SK-N-SH treated with all-trans-retinoic acid at 6 μM for 48 hours (cell line): ENCODE data around the gene ISG20.

Source experiments
- ATAC-seq: fragments of 200-7000 bp; cut with Tn5 transposase; 3 replicates; pipeline ENCODE4 v1.9.1; 2020; ENCODE audit warnings: mild to moderate bottlenecking, moderate library complexity
- ARNTL ChIP-seq: fragments of 450-650 bp; formaldehyde crosslinking; IDR thresholded peaks from 2 replicates; pipeline ENCODE4 v1.5.0; 2020; ENCODE audit warnings: low read depth, mild to moderate bottlenecking, moderate library complexity, borderline replicate concordance
- BACH2 ChIP-seq: fragments of 250-450 bp; sonication (Bioruptor Pico); IDR thresholded peaks from 2 replicates; pipeline ENCODE4 v1.9.0; 2021; ENCODE audit warnings: mild to moderate bottlenecking, borderline replicate concordance
- CREB5 ChIP-seq: fragments of 250-450 bp; sonication (Bioruptor Pico); IDR thresholded peaks from 2 replicates; pipeline ENCODE4 v1.5.1; 2020; ENCODE audit warnings: low read depth, mild to moderate bottlenecking, moderate library complexity
- CSDC2 ChIP-seq: fragments of 250-450 bp; sonication (Bioruptor Pico); IDR thresholded peaks from 2 replicates; pipeline ENCODE4 v1.5.0; 2020; ENCODE audit warnings: mild to moderate bottlenecking, moderate library complexity
- CSRNP3 ChIP-seq: fragments of 250-450 bp; sonication (Bioruptor Pico); IDR thresholded peaks from 2 replicates; pipeline ENCODE4 v1.5.1; 2021; ENCODE audit warnings: mild to moderate bottlenecking, moderate library complexity
- ESRRG ChIP-seq: fragments of 250-450 bp; sonication (Bioruptor Pico); IDR thresholded peaks from 2 replicates; pipeline ENCODE4 v1.6.1; 2021; ENCODE audit warnings: mild to moderate bottlenecking
- GLIS3 ChIP-seq: fragments of 250-450 bp; sonication (Bioruptor Pico); IDR thresholded peaks from 2 replicates; pipeline ENCODE4 v1.5.0; 2020; ENCODE audit warnings: mild to moderate bottlenecking, moderate library complexity
- ISL1 ChIP-seq: fragments of 250-450 bp; sonication (Bioruptor Pico); IDR thresholded peaks from 2 replicates; pipeline ENCODE4 v2.1.2; 2022; ENCODE audit warnings: mild to moderate bottlenecking, moderate library complexity
- OSR1 ChIP-seq: fragments of 250-450 bp; sonication (Bioruptor Pico); IDR thresholded peaks from 2 replicates; pipeline ENCODE4 v1.8.0; 2022; ENCODE audit warnings: moderate library complexity, mild to moderate bottlenecking, inconsistent platforms
- PATZ1 ChIP-seq: fragments of 250-450 bp; sonication (Bioruptor Pico); IDR thresholded peaks from 2 replicates; pipeline ENCODE4 v1.8.0; 2020; ENCODE audit warnings: mild to moderate bottlenecking, moderate library complexity, borderline replicate concordance
- POU6F1 ChIP-seq: fragments of 250-450 bp; sonication (Bioruptor Pico); IDR thresholded peaks from 2 replicates; pipeline ENCODE4 v1.8.0; 2021; ENCODE audit warnings: low read depth, mild to moderate bottlenecking, moderate library complexity, borderline replicate concordance
- PPARA ChIP-seq: fragments of 250-450 bp; sonication (Bioruptor Pico); IDR thresholded peaks from 2 replicates; pipeline ENCODE4 v1.5.0; 2020; ENCODE audit warnings: mild to moderate bottlenecking, borderline replicate concordance
- SNAI2 ChIP-seq: fragments of 250-450 bp; sonication (Bioruptor Pico); IDR thresholded peaks from 2 replicates; pipeline ENCODE4 v1.5.0; 2020; ENCODE audit warnings: mild to moderate bottlenecking, moderate library complexity
- TCF4 ChIP-seq: fragments of 250-450 bp; sonication (Bioruptor Pico); IDR thresholded peaks from 2 replicates; pipeline ENCODE4 v1.8.0; 2021; ENCODE audit warnings: mild to moderate bottlenecking, moderate library complexity, borderline replicate concordance
- TOX ChIP-seq: fragments of 250-450 bp; sonication (Bioruptor Pico); IDR thresholded peaks from 2 replicates; pipeline ENCODE4 v1.8.0; 2021; ENCODE audit warnings: mild to moderate bottlenecking, moderate library complexity, borderline replicate concordance
- TSHZ2 ChIP-seq: fragments of 250-450 bp; sonication (Bioruptor Pico); IDR thresholded peaks from 2 replicates; pipeline ENCODE4 v1.5.0; 2020; ENCODE audit warnings: mild to moderate bottlenecking, moderate library complexity
- ZC3H10 ChIP-seq: fragments of 250-450 bp; sonication (Bioruptor Pico); IDR thresholded peaks from 2 replicates; pipeline ENCODE4 v1.5.1; 2021; ENCODE audit warnings: mild to moderate bottlenecking, moderate library complexity
- ZFP3 ChIP-seq: fragments of 250-450 bp; sonication (Bioruptor Pico); IDR thresholded peaks from 2 replicates; pipeline ENCODE4 v1.5.0; 2020; ENCODE audit warnings: mild to moderate bottlenecking, moderate library complexity
- ZFP30 ChIP-seq: fragments of 450-650 bp; formaldehyde crosslinking; IDR thresholded peaks from 2 replicates; pipeline ENCODE4 v1.5.0; 2022; ENCODE audit warnings: mild to moderate bottlenecking, moderate library complexity
- ZNF565 ChIP-seq: fragments of 450-650 bp; formaldehyde crosslinking; conservative IDR thresholded peaks from 2 replicates; pipeline ENCODE4 v1.5.0; 2020; ENCODE audit warnings: low read depth, mild to moderate bottlenecking, moderate library complexity
- ZNF70 ChIP-seq: fragments of 450-650 bp; formaldehyde crosslinking; IDR thresholded peaks from 2 replicates; pipeline ENCODE4 v1.5.0; 2020; ENCODE audit warnings: mild to moderate bottlenecking, moderate library complexity
- ZNF8 ChIP-seq: fragments of 450-650 bp; formaldehyde crosslinking; IDR thresholded peaks from 2 replicates; pipeline ENCODE4 v1.5.0; 2020; ENCODE audit warnings: mild to moderate bottlenecking, moderate library complexity

ISG20 gene

GRCh38 chr15:88610701-88611231, 28.1 kb upstream of the ISG20 start:
- TF ChIP-seq ZC3H10 (CRISPR knock-in tag): no peak
- TF ChIP-seq TSHZ2 (CRISPR knock-in tag): no peak
- no peak; the same call in 1 of the 3 replicates for ATAC-seq

- no peak for ATAC-seq
- no peak for TF ChIP-seq BACH2 (CRISPR knock-in tag)
- TF ChIP-seq PPARA (CRISPR knock-in tag): no peak
- TF ChIP-seq OSR1 (CRISPR knock-in tag): no peak
- TF ChIP-seq ZC3H10 (CRISPR knock-in tag): no peak
- TF ChIP-seq CSDC2 (CRISPR knock-in tag): no peak
- no peak for TF ChIP-seq ZFP3 (CRISPR knock-in tag)
- TF ChIP-seq CSRNP3: no peak
- TF ChIP-seq ZNF8 (CRISPR knock-in tag): no peak
- TF ChIP-seq ISL1 (CRISPR knock-in tag): no peak
- TF ChIP-seq CREB5 (CRISPR knock-in tag): no peak
- TF ChIP-seq ARNTL (CRISPR knock-in tag): no peak
- no peak for TF ChIP-seq ESRRG
- TF ChIP-seq TOX: no peak
- no peak for TF ChIP-seq TSHZ2 (CRISPR knock-in tag)
- TF ChIP-seq SNAI2: no peak
- no peak for TF ChIP-seq ZNF70 (CRISPR knock-in tag)
- no peak for TF ChIP-seq ZNF565 (CRISPR knock-in tag)
- TF ChIP-seq GLIS3 (CRISPR knock-in tag): no peak
- no peak for TF ChIP-seq ZFP30
These were observed 26.5 kb upstream of the ISG20 start for GRCh38 chr15:88612186-88612796.

- ATAC-seq: no peak
- TF ChIP-seq ZFP3 (CRISPR knock-in tag) (no peak), ZC3H10 (CRISPR knock-in tag) (no peak), CSRNP3 (no peak), ISL1 (CRISPR knock-in tag) (no peak), ARNTL (CRISPR knock-in tag) (no peak), ZNF70 (CRISPR knock-in tag) (no peak), ESRRG (no peak), BACH2 (CRISPR knock-in tag) (no peak), SNAI2 (no peak), TCF4 (no peak), PATZ1 (CRISPR knock-in tag) (no peak), POU6F1 (CRISPR knock-in tag) (no peak), PPARA (CRISPR knock-in tag) (no peak), ZNF8 (CRISPR knock-in tag) (no peak)
These were observed 25.5 kb upstream of the ISG20 start for GRCh38 chr15:88613074-88613944.
